GM12878 (cell line): Measurements from ENCODE around the gene ACVR1C.

Experiments
- ATF2 ChIP-seq: IDR thresholded peaks from 2 replicates; pipeline ENCODE4 v1.6.1; 2012; ENCODE audit warnings: low read length, inconsistent platforms
- PAX5 ChIP-seq: IDR thresholded peaks from 2 replicates; pipeline ENCODE4 v1.6.1; 2011; ENCODE audit warnings: low read depth, low read length, borderline replicate concordance
- POLR2A ChIP-seq: IDR thresholded peaks from 2 replicates; pipeline ENCODE4 v1.6.1; 2011; ENCODE audit warnings: low read depth, mild to moderate bottlenecking, low read length
- ZNF217 ChIP-seq: fragments of 450-650 bp; IDR thresholded peaks from 2 replicates; pipeline ENCODE4 v1.6.1; 2017; ENCODE audit warnings: antibody characterized with exemption, mild to moderate bottlenecking
- ZNF274 ChIP-seq: IDR thresholded peaks from one replicate; pipeline ENCODE4 v1.8.0; 2011; ENCODE audit not compliant: insufficient read length, insufficient read depth

- TF ChIP-seq POLR2A (no peak), ATF2 (no peak), PAX5 (no peak), ZNF217 (no peak), ZNF274 (no peak)
Observed at GRCh38 chr2:157606534-157606933, 22.1 kb downstream of the ACVR1C start.
